ENCODE results near the gene PPP6R2.

DNA sequence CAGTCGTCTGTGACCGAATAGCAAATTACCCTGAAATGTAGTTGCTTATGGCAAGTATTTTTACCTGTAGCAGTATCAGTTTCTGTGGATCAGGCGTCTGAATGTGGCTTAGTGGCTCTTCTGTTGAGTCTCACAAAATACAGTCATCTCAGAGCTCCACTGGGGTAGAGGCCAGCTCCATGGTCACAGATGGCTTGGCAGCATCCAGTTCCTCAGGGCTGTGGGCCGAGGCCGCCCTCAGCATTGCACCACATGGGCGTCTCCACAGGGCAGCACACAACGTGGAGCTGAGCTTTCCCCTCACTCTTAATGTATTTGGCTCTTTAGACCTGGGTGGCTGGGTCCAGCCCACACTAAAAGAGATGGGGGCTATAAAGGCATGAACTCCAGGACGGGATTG is 73.9 kb downstream of the PPP6R2 start:
- TF ChIP-seq, protein P1, sequence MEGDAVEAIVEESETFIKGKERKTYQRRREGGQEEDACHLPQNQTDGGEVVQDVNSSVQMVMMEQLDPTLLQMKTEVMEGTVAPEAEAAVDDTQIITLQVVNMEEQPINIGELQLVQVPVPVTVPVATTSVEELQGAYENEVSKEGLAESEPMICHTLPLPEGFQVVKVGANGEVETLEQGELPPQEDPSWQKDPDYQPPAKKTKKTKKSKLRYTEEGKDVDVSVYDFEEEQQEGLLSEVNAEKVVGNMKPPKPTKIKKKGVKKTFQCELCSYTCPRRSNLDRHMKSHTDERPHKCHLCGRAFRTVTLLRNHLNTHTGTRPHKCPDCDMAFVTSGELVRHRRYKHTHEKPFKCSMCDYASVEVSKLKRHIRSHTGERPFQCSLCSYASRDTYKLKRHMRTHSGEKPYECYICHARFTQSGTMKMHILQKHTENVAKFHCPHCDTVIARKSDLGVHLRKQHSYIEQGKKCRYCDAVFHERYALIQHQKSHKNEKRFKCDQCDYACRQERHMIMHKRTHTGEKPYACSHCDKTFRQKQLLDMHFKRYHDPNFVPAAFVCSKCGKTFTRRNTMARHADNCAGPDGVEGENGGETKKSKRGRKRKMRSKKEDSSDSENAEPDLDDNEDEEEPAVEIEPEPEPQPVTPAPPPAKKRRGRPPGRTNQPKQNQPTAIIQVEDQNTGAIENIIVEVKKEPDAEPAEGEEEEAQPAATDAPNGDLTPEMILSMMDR (IDR thresholded peaks at IDR 0.05): no peak
- TF ChIP-seq POLR2AphosphoS5 (IDR thresholded peaks at IDR 0.05) (no peak), POLR2A (IDR thresholded peaks at IDR 0.05) (no peak), EP300 (IDR thresholded peaks at IDR 0.05) (no peak)
